Measurements from ENCODE around the gene LRP1B.

Gene LRP1B

DNA sequence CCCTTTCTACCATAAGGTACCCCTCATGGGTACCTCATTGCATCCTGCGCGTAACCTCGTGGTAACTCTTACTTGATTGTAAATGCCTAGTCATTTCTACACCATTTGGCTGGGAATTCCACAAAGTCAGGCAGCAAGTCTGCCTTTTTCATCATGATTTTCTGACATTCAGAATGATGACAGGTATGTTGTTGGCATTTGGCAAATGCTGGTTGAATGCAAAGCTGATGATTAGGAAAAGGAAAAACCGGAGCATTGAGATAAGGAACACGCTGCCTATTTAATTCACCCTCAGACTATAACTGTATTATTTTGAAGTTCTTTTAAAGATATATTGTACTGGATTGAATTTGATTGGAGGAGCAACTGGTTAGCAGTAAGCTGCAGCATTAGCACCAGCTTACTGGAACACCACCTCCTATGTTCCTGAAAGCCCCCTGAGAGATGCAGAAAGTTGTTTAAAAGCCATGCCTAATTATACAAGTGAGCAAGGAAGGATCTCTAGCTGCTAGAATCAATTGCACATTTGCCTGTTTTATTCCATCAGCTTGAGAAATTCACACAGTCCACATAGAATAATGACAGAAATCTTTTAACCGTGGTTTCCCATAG lies 520.1 kb downstream of the LRP1B start:
- no peak overlapping the region for H3K27ac ChIP-seq
- TF ChIP-seq, protein P1, sequence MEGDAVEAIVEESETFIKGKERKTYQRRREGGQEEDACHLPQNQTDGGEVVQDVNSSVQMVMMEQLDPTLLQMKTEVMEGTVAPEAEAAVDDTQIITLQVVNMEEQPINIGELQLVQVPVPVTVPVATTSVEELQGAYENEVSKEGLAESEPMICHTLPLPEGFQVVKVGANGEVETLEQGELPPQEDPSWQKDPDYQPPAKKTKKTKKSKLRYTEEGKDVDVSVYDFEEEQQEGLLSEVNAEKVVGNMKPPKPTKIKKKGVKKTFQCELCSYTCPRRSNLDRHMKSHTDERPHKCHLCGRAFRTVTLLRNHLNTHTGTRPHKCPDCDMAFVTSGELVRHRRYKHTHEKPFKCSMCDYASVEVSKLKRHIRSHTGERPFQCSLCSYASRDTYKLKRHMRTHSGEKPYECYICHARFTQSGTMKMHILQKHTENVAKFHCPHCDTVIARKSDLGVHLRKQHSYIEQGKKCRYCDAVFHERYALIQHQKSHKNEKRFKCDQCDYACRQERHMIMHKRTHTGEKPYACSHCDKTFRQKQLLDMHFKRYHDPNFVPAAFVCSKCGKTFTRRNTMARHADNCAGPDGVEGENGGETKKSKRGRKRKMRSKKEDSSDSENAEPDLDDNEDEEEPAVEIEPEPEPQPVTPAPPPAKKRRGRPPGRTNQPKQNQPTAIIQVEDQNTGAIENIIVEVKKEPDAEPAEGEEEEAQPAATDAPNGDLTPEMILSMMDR (IDR thresholded peaks at IDR 0.05), result no peak
- TF ChIP-seq ZFX (IDR thresholded peaks at IDR 0.05; ENCODE audit: borderline replicate concordance), result no peak

DNA sequence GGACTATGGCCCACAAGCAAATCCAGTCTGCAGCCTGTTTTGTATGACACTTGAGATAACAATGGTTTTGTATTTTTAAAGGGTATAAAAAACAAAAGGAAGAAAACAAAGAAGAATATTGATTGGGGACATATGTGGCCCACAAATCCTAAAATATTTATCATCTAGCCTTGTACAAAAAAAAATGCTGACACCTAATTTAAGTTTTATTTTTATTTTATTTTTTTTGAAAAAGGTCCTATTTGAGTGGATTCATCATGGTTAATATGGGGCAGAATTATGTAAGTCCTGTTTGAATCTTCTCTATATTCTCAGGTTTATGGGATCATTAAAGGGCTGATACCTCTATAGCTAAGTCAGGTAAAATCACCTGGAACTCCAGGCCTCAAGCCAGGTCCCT lies 525.7 kb downstream of the LRP1B start:
- no peak overlapping the region for H3K27ac ChIP-seq

DNA sequence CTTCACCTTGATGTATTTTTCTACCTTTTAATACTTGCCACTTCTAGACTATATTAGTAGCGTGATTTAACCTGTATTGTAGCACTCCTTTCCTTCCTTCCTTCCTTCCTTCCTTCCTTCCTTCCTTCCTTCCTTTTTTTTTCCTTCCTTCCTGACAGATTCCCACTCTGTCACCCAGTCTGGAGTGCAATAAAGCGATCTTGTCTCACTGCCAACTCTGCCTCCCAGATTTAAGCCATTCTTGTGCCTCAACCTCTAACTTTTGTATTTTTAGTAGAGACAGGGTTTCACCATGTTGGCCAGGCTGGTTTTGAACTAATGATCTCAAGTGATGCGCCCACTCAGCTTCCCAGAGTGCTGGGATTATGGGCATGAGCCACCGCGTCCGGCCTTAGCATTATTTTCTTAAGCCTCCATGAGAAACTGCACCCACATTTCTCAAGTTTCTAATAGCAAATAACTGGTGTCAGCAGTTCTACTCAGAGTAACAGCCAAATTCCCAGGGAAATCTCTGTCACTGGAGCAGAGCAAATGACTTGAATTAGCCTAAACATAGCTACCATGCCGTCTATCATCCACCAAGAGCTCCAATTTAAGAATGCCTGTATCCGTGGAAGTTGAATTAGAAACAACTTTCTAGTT lies 529.2 kb downstream of the LRP1B start:
- TF ChIP-seq ZFX (IDR thresholded peaks at IDR 0.05; ENCODE audit: borderline replicate concordance), result no peak
- H3K27ac ChIP-seq, result no peak overlapping the region

More for the DNA sequence above, 525.7 kb downstream of the LRP1B start:
- TF ChIP-seq ZFX (IDR thresholded peaks at IDR 0.05; ENCODE audit: borderline replicate concordance), result no peak
- TF ChIP-seq, protein P1 (IDR thresholded peaks at IDR 0.05), result no peak

DNA sequence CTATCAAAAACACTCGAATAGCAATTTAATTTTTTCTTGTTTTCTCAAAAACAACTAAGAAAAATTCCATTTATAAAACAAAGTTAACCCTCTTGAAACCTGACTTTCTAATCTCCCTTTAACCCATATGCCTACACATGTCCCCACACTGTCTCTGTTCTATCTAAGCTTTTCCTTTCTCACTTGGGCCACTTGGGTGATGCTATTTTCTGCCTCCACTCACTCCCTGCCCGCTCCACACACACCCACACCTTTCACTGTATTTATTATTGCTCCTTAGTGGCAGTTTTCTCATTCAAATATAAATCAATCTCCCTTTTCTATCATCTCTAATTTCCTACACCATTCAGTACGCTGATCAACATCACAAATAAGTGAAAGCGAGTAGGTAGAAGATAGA lies 531.1 kb downstream of the LRP1B start:
- H3K27ac ChIP-seq, result no peak overlapping the region
- no peak for TF ChIP-seq ZFX (IDR thresholded peaks at IDR 0.05; ENCODE audit: borderline replicate concordance)
- TF ChIP-seq, protein P1 (IDR thresholded peaks at IDR 0.05), result no peak

DNA sequence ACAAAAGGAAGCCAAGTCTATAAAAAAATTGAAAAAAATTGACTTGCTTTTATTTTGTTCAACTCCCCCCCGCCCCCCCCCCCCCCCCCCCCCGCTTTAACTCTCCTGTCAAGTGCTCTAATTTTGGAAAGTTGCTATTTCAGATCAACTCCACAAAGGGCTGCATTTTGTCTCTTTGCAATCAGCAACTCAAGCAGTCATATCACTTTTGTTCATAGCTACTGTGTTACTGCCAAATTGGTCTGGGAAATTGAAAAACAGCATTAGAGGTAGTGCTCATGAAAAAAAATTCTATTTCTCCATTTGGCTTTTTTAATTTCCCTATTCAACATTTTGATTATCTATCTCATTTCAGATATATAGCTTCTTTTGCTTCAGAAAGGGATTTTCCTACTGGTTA lies 531.8 kb downstream of the LRP1B start:
- TF ChIP-seq, protein P1 (IDR thresholded peaks at IDR 0.05), result no peak
- TF ChIP-seq ZFX (IDR thresholded peaks at IDR 0.05; ENCODE audit: borderline replicate concordance), result no peak

DNA sequence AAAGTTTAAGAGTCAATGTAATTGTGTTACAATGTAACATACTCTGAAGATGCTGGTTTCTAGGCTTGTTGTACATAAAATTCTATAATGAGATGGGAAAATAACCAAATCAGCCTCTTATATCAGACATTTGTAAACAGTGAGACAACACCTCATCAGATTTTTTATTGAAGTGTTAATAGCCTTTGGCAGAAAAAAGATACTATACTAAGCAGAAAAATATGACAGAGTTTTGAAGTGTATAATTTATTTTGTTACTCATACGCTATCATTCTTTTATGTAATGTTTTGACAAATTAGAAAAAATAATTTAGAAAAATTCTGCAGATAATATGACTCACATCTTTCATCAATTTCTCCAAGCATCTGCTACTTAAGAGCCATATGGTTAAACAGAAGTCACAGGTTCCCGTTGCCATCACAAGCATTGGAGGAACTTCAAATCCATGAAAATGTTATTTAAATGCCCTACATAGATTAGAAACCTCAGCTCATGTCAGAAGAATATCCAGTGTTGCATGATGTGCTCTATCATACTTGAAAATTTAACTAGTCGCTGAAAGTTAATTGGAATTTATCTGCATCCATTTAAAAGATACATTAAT lies 535.4 kb downstream of the LRP1B start:
- H3K27ac ChIP-seq, result no peak overlapping the region
- TF ChIP-seq ZFX (IDR thresholded peaks at IDR 0.05; ENCODE audit: borderline replicate concordance), result no peak
- TF ChIP-seq, protein P1 (IDR thresholded peaks at IDR 0.05), result no peak

More for the DNA sequence above, 531.8 kb downstream of the LRP1B start:
- no peak overlapping the region for H3K27ac ChIP-seq

DNA sequence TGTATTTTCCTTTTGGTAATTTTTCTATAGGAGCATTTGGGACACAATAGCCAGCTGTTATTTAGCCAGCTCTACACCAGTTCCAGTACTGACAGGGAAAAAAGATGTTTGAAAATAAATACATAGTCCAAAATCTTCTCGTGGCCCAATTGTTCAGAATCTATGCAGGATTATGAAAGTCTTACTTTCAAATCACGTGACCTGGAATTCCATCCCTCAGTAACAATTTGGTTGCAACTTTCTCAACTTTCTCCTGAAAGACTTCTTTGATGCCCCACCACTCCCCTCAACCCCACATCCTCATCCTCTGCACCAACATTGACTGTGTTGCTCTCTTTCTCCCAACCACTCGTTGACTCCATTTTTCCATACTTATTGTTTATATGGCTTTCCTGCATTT lies 539.0 kb downstream of the LRP1B start:
- H3K27ac ChIP-seq, result no peak overlapping the region
- TF ChIP-seq, protein P1 (IDR thresholded peaks at IDR 0.05), result no peak
